HG03354 (cell line): ENCODE measurements around the gene TMPRSS6.
A peak's percentile ranks its signal among the peaks of the same experiment; 100 is the strongest.

ENCODE experiments used
- ATAC-seq: cut with Tn5 transposase; IDR thresholded peaks from one replicate; pipeline ENCODE4 v1.9.1; 2021; ENCODE audit warnings: mild to moderate bottlenecking; ENCODE audit not compliant: unreplicated experiment, poor library complexity, severe bottlenecking

The TMPRSS6 gene

DNA sequence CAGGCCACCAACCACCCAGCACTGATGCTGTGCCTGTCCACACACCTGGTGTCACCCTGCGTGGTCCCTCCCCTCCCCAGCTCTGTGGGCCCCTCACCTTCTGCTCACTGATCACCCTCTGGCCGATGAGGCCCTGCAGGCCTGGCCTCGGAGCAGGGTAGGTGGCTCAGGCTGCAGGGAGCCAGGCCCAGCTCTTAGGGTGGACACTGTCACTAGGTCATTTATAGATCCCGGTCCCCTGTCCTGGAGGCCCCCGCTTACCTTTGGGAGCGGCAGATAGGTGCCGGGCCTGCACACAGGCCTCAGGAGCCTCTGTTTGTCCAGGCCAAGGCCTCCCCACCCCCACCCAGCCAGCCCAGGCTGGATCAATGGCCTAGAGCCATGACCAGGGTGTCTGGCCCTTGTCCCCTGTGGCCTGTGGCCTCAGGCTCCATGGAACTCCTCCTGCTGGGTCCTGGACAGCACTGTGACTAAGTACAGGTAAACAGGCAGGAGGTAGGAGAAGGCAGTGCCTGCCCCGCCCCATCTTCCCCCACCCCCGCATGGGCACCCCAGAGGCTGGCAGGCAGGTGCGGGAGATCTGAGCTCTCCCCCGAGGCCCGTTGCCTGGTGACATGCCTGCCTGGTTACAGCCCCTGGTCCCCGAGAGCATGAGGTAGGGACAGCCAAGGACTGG lies at the start of gene TMPRSS6:
Gene TMPRSS6, minus strand, starts transcription at position 472 of the 676 bp plus-strand sequence. CDS start 6,296 bp downstream, outside the sequence.
- no peak for ATAC-seq

DNA sequence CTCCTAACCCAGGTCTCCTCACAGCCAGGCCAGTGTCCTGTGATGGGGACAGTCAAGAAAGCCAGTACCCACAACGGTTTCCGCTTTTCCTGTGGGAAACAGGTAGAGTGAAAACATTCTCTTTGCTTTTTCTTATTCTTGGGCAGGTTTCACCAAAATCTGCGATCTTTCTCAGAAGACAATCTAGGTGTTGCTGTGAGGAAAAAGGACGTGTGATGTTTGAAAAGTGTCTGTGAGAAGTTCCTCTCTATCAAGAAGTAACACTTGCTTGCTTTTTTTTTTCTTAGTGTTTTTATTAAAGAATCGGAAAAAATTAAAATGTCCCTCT lies 49.4 kb upstream of the TMPRSS6 start:
- ATAC-seq: no peak

DNA sequence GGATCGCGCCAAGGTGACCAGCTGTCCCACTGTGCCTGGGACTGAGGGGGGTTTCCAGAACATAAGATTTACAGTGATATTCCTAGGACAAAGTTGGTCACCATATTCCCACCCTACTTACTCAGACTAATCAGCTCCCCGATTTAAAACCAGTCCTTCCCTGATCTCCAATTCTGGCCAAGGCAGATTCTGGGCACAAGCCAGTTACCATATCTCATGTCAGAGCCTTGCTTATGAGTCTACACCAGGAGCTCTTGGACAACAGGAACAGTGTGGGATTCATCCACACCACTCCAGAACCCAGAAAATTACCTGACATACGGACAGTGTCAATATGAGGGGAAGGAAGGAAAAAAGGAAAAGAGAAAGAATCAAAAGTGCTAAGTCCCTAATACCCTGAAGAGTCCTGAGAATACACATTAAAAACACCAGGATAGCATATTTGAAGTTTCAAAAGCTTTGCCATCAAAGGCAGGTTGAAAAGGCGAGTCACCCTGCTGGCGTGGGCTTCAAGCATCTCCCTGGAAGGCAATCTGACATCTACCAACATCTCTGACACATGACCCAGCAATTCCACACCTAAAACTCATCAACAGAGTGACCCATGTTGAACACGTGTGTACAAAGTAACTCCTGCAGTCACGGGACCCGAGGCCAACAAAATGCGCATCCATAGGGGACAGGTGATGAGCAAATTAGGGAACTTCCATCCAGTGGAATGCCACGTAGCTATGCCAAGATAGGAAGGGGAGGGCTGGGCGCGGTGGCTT lies 48.2 kb upstream of the TMPRSS6 start:
- no peak for ATAC-seq

DNA sequence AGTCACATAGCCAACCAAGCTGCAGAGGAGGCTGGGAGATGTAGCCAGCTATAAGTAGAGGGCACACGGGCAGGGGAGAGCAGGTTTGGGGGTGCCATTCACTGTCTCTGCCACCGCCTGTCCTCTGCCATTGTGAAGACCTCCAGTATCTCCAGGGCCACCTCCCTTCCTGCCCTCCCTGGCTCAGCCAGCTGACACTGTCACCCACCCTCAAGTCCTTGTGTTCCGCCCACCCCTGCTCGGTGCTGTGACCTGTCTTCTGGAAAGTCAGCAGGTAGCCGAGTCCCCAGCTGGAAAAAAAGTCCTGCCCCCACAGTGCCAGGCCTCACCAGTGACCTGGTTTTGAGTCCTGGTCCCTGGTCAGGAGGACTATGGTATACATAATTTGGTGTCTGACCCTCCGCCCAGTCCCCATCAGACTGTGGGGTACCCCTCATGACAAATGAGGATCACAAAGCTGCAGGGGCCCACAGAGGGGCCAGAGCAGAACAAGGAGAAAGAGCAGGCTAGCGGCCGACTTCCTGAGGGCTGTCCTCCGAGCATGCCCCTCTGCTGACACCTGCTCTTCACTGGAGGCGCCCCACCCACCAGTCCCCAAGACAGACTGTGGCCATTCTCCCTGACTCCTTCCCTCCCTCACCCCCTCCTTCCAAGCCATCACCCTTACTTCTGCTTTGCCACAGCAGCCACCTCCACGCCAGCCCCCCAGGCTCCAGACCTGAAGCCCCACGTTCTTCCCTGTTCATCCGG lies 47.3 kb upstream of the TMPRSS6 start:
- ATAC-seq: no peak

DNA sequence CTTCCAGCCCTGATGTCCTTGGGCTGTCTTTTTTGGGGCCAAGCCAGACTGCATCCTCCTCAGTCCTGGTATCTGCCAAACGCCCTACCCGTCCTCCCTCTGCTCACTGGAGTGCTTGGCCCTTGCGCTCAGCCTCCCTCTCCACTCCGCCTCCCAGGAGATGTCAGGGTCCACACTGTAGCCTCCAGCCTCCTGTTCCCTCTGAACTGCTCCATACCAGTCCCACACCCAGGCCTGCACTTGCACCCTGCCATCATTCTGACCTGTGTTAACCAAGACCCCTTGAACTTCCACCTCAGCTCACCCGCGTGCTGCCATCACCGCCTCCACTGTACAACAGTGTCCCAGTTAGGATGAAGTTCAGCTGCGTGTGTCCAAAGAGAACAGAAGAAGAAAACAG lies 46.5 kb upstream of the TMPRSS6 start:
- no peak for ATAC-seq

DNA sequence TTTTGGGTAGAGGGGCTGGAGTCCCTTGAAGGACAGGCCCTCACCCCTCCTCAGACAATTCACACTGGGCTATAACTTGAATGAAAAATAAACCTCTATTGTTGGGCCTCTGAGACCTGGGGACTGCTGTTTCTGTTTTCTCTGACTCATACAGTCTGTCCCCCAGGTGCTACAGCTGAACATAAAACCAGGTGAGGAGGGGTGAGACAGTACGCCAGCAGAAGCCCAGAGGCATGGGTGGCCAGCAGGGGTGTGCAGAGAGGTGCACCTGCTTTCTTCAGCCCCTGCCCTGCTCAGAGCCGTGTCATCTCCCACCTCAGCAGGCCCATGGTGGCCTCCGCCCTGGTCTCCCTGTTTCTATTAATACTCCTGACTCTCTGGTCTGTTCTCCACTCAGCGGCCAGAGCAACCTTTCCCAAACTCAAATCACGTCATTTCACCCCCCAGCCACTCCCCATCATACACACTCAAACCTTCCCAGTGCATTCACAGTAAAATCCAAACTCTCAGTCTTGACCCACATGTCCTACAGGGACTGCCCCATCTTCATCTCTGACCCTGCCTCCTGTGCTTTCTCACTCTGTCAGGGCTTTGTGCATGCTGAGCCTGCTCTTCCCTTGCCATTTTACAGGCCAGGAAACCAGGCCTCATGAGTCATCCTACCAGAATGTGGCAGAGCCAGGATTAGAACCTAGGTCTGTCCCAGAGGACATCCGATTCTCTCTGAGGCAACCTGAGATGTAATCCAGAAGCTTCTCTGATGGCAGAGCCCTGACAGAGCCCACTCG lies 45.6 kb upstream of the TMPRSS6 start:
- ATAC-seq: peak; percentile 48

DNA sequence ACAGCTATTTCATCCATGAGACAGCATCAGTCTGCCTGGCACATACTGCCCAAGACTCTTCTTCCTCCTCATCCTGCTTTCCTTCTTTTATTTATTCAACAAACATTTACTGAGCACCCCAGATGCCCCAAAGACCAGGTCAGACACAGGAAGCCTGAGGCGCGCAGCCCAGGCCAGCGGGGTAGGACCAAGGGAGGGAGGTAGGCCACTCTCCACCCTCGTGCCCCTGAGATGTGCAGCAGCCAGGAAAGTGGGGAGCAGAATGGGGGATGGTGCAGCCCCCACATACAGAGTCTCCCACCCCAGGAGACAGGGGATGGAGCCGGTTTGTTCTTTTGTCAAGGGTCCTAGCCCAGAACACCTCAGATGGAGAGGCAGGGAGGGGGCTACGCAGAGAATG lies 44.4 kb upstream of the TMPRSS6 start:
- no peak for ATAC-seq

DNA sequence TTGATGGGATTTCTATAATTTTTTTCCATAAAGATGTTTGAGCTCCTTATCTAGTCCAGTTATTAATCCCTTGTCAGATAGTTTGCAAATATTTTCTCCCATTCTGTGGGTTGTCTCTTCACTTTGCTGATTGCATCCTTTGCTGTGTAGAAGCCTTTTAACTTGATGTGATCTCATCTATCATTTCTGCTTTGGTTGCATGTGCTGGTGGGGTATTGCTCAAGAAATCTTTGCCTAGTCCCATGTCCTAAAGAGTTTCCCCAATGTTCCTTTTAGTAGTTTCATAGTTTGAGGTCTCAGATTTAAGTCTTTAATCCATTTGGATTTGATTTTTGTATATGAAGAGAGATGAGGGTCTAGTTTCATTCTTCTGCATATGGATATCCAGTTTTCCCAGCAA lies 41.9 kb upstream of the TMPRSS6 start:
- no peak for ATAC-seq

DNA sequence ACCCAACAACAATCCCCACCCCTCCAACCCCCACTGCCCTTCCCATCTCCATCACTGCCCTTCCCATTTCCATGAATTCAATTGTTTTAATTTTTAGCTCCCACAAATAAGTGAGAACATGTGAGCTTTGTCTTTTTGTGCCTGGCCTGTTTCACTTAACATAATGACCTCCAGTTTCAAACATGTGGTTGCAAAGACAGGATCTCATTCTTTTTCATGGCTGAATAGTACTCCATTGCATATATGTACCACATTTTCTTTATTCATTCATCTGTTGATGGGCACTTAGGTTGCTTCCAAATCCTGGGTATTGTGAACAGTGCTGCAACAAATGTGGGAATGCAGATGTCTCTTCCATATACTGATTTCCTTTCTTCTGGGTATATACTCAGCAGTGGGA lies 41.2 kb upstream of the TMPRSS6 start:
- no peak for ATAC-seq

DNA sequence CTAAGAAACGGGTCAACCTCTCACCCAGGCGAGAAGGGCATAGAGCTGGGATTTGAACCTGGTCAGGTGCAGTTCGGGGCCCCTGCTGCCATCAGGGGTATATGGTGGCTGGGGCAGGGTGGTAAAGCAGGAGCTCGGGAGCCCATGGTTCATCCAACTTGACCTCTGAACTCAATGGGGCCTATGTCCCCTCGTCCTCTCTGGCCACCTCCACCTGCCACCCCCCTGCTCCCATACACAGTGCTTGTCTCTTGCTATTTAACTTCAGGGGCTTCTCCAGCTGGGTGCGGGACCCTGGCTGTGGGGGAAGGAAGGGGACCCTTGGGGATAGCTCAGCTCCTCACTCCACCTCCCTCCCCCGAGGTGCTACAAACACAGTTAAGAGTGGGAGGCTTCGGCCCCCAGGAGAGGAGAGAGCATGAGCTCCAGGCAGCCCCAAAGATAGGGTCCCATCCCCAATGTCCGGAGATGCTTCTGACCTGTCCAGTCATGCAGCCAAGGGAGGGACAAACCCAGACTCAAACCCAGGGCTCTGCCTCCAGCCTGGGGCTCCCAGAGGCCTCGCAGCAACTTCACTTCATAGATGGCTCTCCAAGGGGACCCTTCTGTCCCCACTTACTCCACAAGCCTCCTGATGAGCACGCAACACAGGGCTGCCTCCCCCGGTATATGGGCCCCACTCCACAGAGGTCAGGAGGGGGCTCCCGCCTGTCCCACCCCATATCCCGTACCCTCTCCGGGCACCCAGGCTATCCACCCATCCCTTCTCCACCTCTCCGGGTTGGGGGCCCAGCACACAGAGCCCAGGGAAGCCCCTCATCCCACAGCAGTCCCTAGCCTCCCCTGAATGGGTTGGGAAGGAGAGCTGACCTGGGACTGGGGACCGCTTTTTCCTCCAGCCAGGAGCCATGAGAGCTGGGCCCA lies 39.5 kb upstream of the TMPRSS6 start:
- peak; percentile 8 for ATAC-seq

DNA sequence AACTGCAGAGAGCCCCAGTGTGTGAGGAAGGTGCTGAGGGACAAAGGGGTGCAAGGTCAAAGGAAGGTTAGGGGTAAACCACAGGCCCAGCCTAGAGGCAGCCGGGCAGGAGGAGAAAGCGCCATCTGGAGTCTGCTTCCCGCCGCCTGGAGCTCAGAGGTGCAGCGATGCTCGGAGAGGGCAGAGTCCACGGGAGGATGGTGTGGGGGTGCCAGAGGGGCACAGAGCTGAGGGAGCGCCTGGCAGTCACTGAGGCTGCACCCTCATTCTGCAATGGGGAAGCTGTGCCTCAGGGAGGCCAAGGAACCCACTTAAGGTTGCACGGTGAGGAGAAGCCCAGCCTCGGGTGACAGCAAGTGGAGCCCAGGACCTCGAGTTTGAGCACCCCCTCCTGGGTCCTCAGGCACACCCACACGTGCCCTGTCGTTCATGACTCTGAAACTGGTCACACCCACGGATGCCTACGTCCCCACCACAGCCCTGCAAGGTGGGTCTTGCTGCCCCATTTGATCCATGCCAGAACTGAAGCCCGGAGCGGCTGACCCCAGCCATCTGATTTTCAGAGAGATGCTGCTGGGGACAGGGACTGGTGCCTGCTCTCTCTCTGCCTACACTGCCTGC lies 38.6 kb upstream of the TMPRSS6 start:
- no peak for ATAC-seq

DNA sequence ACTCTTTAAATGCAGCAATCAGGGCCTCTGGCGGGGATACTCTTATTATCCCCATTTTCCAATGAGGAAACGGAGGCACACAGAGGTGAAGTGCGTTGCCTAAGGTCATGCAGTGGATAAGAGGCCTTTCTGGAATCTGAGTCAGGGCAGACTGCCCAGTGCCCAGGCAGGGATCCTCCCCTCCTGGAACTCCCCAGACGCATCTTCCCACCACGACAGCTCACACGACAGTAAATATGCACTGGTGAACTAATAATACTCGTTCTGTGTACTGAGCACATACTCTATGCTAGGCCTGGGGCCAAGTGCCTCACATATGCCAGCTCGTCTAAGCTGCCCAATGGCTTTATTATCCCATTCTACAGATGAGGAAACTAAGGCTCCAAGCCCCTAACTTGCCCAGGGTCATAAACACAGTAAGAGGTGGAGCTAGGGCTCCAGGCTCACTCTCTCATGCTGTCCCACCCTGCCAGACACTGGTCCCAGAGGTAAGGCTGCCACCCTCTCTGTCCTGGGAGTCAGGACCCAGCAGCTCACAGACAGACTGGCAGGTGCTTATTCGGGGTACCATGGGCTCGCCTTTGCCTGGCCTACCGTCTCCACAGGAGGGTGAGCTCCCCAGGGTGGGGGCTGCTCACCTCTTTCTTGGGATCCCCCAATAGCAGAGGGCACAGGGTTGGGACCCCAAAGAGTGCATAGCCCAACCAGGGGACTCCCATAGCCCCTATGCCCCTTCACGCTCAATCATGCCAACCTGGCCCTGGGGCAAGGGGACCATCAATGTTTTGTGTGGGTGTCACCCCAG lies 37.9 kb upstream of the TMPRSS6 start:
- ATAC-seq: no peak

DNA sequence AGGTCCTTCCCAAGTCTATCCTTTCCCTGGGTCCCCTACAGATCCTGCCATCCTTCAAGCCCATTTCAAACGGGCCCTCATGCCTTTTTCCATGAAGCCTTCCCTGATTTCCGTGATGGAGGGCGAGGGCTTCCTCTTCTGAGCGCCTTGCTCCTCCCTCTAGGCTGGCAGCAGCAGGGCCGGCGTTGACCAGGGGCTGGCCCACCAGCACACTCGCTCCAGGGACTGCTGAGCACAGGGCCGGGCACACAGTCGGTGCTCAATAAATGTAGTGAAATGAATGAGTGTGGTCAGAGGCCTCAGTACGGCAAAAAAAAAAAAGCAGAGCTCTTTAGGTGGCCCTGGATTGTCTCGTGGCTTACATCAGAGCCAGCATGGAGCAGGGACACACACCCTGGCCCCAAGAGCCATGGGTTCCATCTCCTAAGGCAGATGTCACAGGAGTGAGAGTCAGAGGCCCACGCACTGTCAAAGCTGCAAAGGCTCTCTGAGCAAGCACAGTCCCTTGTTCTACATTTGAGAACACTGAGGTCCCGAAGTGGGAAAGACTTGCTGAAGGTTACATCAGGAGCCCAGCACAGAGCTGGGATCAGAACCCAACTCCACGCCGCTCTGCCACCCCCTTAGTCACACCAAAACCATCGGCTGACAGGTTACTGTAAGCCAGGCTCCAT lies 37.1 kb upstream of the TMPRSS6 start:
- no peak for ATAC-seq

DNA sequence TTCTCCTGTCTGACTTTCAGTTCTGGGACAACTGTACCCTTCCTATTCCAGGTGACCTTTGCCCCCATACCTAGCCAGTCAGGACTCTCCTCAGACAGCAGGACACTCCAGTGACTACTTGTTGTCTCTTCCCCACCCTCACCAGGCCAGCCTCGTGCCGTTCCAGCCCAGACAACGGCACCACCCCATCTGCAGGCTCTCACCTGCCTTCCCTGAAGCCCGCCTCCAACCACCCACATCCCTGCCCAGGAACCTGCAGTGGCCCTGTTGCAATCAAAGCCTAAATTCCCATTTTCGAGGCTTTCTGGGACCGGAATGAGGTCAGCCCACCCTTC lies 36.5 kb upstream of the TMPRSS6 start:
- no peak for ATAC-seq

DNA sequence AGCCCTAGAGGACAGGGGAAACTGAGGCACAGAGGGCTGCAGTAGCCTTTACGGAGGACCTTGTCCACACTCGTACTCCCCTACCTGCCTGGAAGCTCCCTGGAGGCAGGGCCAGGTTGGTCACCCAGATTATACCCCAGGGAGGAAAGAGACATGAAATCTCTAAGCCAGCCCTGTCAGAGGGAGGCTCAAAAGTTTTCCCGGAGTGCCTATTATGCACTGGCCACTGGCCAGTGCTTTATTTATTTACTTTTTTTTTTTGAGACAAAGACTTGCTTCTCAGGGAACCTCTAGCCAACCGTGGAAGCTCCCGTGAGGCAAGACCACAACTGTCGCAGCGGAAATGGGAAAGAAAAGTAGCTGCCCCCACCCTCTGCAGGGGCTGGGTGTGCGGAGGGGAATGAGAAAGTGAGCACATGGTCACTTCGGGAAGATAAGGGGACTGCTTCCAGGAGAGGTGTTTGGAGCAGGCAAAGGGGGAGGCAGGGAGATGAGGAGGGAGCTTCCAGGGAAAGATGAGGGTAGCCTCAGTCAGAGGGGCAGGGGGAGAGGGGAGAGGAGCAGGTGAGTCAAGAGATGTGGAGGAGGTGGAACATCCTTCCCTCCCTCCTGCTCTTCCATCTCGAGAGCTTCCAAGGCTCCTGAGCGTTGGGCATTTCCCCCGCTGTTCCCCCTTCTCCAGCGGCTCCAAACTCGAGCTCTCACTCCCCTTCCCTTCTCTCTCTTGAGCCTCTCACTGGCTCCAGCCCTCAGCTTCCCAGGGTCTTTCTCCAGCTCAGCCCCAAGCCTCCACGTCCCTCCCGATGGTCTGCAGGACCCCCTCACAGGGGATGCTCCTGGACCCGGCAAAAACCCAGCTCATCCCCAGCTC lies 35.9 kb upstream of the TMPRSS6 start:
- no peak for ATAC-seq

DNA sequence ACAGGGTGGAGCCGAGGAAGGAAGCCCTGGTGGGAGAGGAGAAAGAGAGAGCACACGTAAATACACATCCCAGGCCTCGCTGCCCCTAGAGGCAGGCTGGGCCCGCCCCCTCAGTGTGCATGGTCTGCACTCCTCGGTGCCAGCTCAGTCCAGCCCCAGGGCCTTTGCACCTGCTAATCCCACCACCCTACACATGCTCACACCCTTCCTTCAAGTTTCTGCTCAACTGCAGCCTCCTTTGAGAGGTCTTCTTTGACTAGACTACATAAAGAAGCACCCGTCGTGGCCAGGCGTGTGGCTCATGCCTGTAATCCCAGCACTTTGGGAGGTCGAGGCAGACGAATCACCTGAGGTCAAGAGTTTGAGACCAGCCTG lies 34.7 kb upstream of the TMPRSS6 start:
- no peak for ATAC-seq

DNA sequence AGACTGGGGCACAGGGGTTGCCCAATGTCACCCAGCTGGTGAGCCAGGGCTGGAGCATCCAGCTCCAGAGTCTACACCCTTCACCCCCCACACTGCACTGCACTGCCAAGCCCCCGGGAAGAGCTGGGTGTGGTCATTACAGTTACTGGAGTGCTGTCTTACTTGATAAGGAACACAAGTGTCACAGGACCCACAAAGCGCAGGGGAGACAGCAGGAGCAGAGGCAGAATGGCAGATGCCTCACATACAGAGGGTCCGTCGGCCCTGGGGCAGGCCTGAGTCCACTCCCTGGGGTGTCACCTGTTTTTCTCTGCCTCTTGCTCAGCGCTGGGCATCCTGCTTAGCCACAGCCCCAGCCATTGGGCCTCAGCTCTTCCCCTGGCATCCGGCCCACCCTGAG lies 32.5 kb upstream of the TMPRSS6 start:
- ATAC-seq: no peak
